ENCODE results near the gene PRKAG2.

DNA sequence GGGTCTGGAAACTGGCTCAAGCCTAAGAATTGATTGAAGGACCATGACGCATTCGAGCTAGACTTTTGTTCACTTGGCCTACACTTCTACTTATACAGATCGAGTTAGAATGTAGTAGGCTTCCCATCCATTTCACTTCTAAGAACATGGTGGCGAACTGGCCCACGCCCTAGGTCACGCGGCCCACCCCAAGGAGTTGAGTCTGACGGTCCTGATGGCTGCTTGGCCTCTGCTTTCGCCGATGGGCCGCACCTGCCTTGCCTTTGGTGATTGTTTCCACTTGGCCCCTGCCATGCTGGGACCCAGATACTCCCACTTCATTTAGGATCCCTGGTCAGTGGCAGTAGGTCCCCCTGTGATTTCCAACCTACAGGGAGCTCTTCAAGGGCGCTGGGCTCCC, 153.6 kb downstream of the PRKAG2 start:
- TF ChIP-seq EP300 (IDR thresholded peaks at IDR 0.05) (no peak), POLR2AphosphoS5 (IDR thresholded peaks at IDR 0.05) (no peak)
- TF ChIP-seq, protein P1, sequence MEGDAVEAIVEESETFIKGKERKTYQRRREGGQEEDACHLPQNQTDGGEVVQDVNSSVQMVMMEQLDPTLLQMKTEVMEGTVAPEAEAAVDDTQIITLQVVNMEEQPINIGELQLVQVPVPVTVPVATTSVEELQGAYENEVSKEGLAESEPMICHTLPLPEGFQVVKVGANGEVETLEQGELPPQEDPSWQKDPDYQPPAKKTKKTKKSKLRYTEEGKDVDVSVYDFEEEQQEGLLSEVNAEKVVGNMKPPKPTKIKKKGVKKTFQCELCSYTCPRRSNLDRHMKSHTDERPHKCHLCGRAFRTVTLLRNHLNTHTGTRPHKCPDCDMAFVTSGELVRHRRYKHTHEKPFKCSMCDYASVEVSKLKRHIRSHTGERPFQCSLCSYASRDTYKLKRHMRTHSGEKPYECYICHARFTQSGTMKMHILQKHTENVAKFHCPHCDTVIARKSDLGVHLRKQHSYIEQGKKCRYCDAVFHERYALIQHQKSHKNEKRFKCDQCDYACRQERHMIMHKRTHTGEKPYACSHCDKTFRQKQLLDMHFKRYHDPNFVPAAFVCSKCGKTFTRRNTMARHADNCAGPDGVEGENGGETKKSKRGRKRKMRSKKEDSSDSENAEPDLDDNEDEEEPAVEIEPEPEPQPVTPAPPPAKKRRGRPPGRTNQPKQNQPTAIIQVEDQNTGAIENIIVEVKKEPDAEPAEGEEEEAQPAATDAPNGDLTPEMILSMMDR (IDR thresholded peaks at IDR 0.05) = no peak
